GM18517 (cell line): ENCODE results near the gene MAD1L1.
"Not testable (repeated sequence)": the region's sequence is repeated elsewhere in the genome, so short reads cannot be mapped to it uniquely, and the experiment has no call there.

Source experiments
- ATAC-seq: cut with Tn5 transposase; IDR thresholded peaks from one replicate; pipeline ENCODE4 v1.9.1; 2021; ENCODE audit warnings: mild to moderate bottlenecking, moderate library complexity; ENCODE audit not compliant: unreplicated experiment

Gene MAD1L1

GRCh38 chr7:2037808-2038522 is 194.8 kb downstream of the MAD1L1 start:
- no peak for ATAC-seq

- ATAC-seq: no peak
Observed at GRCh38 chr7:2037301-2037807, 195.4 kb downstream of the MAD1L1 start.

- no peak for ATAC-seq
Observed at GRCh38 chr7:2036786-2037185, 196.0 kb downstream of the MAD1L1 start.

GRCh38 chr7:2036201-2036600 is 196.5 kb downstream of the MAD1L1 start:
- ATAC-seq: not testable (repeated sequence)

GRCh38 chr7:2034291-2035201 is 198.2 kb downstream of the MAD1L1 start:
- ATAC-seq: no peak

- ATAC-seq: no peak
Observed at GRCh38 chr7:2033586-2034135, 199.1 kb downstream of the MAD1L1 start.

GRCh38 chr7:2032876-2033407 is 199.8 kb downstream of the MAD1L1 start:
- no peak for ATAC-seq

- no peak for ATAC-seq
Observed at GRCh38 chr7:2032030-2032875, 200.5 kb downstream of the MAD1L1 start.

GRCh38 chr7:2031451-2031845 is 201.3 kb downstream of the MAD1L1 start:
- no peak for ATAC-seq

GRCh38 chr7:2030475-2031450 is 202.0 kb downstream of the MAD1L1 start:
- no peak for ATAC-seq

- no peak for ATAC-seq
Observed at GRCh38 chr7:2029936-2030335, 202.8 kb downstream of the MAD1L1 start.

GRCh38 chr7:2029211-2029905 is 203.4 kb downstream of the MAD1L1 start:
- ATAC-seq: no peak

GRCh38 chr7:2028733-2029132 is 204.0 kb downstream of the MAD1L1 start:
- ATAC-seq: no peak

- no peak for ATAC-seq
Observed at GRCh38 chr7:2025188-2025587, 207.6 kb downstream of the MAD1L1 start.

- ATAC-seq: no peak
Observed at GRCh38 chr7:2024567-2024918, 208.2 kb downstream of the MAD1L1 start.

- no peak for ATAC-seq
Observed at GRCh38 chr7:2023877-2024566, 208.7 kb downstream of the MAD1L1 start.

GRCh38 chr7:2022737-2023250 is 210.0 kb downstream of the MAD1L1 start:
- no peak for ATAC-seq

- ATAC-seq: no peak
Observed at GRCh38 chr7:2022021-2022409, 210.7 kb downstream of the MAD1L1 start.
